ENCODE results near the gene CFDP1.
A peak's percentile ranks its signal among the peaks of the same experiment; 100 is the strongest.

The CFDP1 gene

GRCh38 chr16:75264457-75264998, 168.8 kb downstream of the CFDP1 start:
- no peak overlapping the region for H2AFZ ChIP-seq (ENCODE audit: low read depth, low read length)
- ATAC-seq (ENCODE audit: insufficient read depth, low read depth) (no peak), DNase-seq (no peak)
- no peak overlapping the region for H3K4me2 ChIP-seq (ENCODE audit: insufficient read depth, low read length)
- H3K27ac ChIP-seq (ENCODE audit: low read length) = no peak overlapping the region
- no peak overlapping the region for H3K4me3 ChIP-seq (ENCODE audit: low read depth in 1 of 2, low read length in 2 of 2)
- H3K4me1 ChIP-seq (ENCODE audit: insufficient read depth, low read length) = no peaks in the 10 kb centered on the region
- no peaks in the 10 kb centered on the region for H3K36me3 ChIP-seq (ENCODE audit: insufficient read depth, low read length)
- H4K20me1 ChIP-seq (ENCODE audit: insufficient read depth, low read length) = peaks cover 34% of the 10 kb centered on the region
- H3K79me2 ChIP-seq (ENCODE audit: insufficient read depth, low read length) = no peaks in the 10 kb centered on the region
- H3K9me3 ChIP-seq (ENCODE audit: insufficient read depth, low read length, severe bottlenecking) = no peaks in the 10 kb centered on the region
- peaks cover 3% of the 10 kb centered on the region for H3K27me3 ChIP-seq (ENCODE audit: insufficient read depth, low read length, poor library complexity)
- H3K9ac ChIP-seq (ENCODE audit: low read depth, low read length) = no peak overlapping the region
- TF ChIP-seq EZH2 (IDR thresholded peaks at IDR 0.05; ENCODE audit: borderline replicate concordance, low read depth, low read length, severe bottlenecking) = no peak
- no peak for TF ChIP-seq CTCF (IDR thresholded peaks at IDR 0.05; ENCODE audit: borderline replicate concordance, extremely low read depth, low read length, poor library complexity, severe bottlenecking)

DNA sequence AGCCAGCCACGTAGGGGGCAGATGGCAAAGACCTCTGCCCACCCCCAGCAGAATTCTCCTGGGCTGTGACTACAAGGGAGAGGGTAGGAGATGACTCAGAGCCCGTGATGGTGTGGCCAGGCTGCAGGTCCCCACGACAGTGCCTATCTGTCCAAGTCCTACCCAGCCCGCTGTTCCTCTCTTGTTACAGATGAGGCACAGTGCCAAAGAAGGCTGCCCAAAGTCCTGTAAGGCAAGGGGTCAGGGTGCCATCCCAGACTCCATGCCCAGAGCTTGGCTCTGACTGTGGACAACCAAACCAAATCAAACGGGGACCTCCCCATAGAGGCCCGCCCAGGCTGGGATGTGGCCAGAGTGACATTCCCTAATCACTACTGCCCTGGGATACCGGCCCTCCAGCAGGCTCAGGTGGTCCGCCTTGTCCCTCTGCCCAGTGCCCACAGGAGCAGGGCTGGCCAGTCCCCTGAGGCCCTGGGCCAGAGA, 169.3 kb downstream of the CFDP1 start:
- Histone ChIP-seq H3K4me2 (ENCODE audit: insufficient read depth, low read length) (no peak overlapping the region), H3K4me3 (ENCODE audit: low read depth in 1 of 2, low read length in 2 of 2) (no peak overlapping the region), H3K4me1 (ENCODE audit: insufficient read depth, low read length) (no peaks in the 10 kb centered on the region)

GRCh38 chr16:75263291-75263962, 169.9 kb downstream of the CFDP1 start:
- DNase-seq = no peak
- H3K27me3 ChIP-seq (ENCODE audit: insufficient read depth, low read length, poor library complexity) = peaks cover 3% of the 10 kb centered on the region
- H3K36me3 ChIP-seq (ENCODE audit: insufficient read depth, low read length) = no peaks in the 10 kb centered on the region
- TF ChIP-seq EZH2 (IDR thresholded peaks at IDR 0.05; ENCODE audit: borderline replicate concordance, low read depth, low read length, severe bottlenecking) = no peak
- TF ChIP-seq CTCF (IDR thresholded peaks at IDR 0.05; ENCODE audit: borderline replicate concordance, extremely low read depth, low read length, poor library complexity, severe bottlenecking) = no peak
- no peaks in the 10 kb centered on the region for H3K9me3 ChIP-seq (ENCODE audit: insufficient read depth, low read length, severe bottlenecking)
- no peaks in the 10 kb centered on the region for H3K79me2 ChIP-seq (ENCODE audit: insufficient read depth, low read length)
- H3K9ac ChIP-seq (ENCODE audit: low read depth, low read length) = no peak overlapping the region
- H3K4me3 ChIP-seq (ENCODE audit: low read depth in 1 of 2, low read length in 2 of 2) = no peak overlapping the region
- no peak overlapping the region for H2AFZ ChIP-seq (ENCODE audit: low read depth, low read length)
- no peak overlapping the region for H3K4me2 ChIP-seq (ENCODE audit: insufficient read depth, low read length)
- no peak for ATAC-seq (ENCODE audit: insufficient read depth, low read depth)
- H3K27ac ChIP-seq (ENCODE audit: low read length) = no peak overlapping the region
- H4K20me1 ChIP-seq (ENCODE audit: insufficient read depth, low read length) = peaks cover 34% of the 10 kb centered on the region
- no peaks in the 10 kb centered on the region for H3K4me1 ChIP-seq (ENCODE audit: insufficient read depth, low read length)

More for the DNA sequence above, 169.3 kb downstream of the CFDP1 start:
- Histone ChIP-seq H3K79me2 (ENCODE audit: insufficient read depth, low read length) (no peaks in the 10 kb centered on the region), H3K27me3 (ENCODE audit: insufficient read depth, low read length, poor library complexity) (peaks cover 3% of the 10 kb centered on the region), H3K9me3 (ENCODE audit: insufficient read depth, low read length, severe bottlenecking) (no peaks in the 10 kb centered on the region), H2AFZ (ENCODE audit: low read depth, low read length) (no peak overlapping the region), H3K27ac (ENCODE audit: low read length) (no peak overlapping the region), H3K36me3 (ENCODE audit: insufficient read depth, low read length) (no peaks in the 10 kb centered on the region), H3K9ac (ENCODE audit: low read depth, low read length) (no peak overlapping the region), H4K20me1 (ENCODE audit: insufficient read depth, low read length) (peaks cover 34% of the 10 kb centered on the region)
- DNase-seq (no peak), ATAC-seq (ENCODE audit: insufficient read depth, low read depth) (0 out of 3 replicates have a peak, but pooled peaks have one; percentile 27)
- TF ChIP-seq CTCF (IDR thresholded peaks at IDR 0.05; ENCODE audit: borderline replicate concordance, extremely low read depth, low read length, poor library complexity, severe bottlenecking) (no peak), EZH2 (IDR thresholded peaks at IDR 0.05; ENCODE audit: borderline replicate concordance, low read depth, low read length, severe bottlenecking) (no peak)
